Small intestine (tissue), 4 donors: Measurements from ENCODE around the gene DDX20. TPM values are rescaled to one million over a fixed set of nuclear protein-coding genes. Genes with fewer than 3 reads are reported as not detected.

Source experiments
- polyA plus RNA-seq, 4 donors: library from polyadenylated mRNA; stranded (reverse) in 3 of 4; unstranded in 1 of 4; fragments of 200-250 nt in 3 of 4; fragments of 120-200 nt in 1 of 4; gene quantifications; one replicate each; pipeline versions ENCODE4 v1.2.1 to v1.2.3, GENCODE V29; 2013
- donor health status: healthy with polysubstance abuse.
- donor health status: Bipolar disorder and iron deficiency.
- donor health status: healthy.

The DDX20 gene
- polyA plus RNA-seq, 4 donors = 3.0 to 12.5 (median 4.9) TPM

Other genes starting within 250 kb of the DDX20 start
- gene RAP1A, start 136.1 kb upstream of the DDX20 start, polyA plus RNA-seq = 100 to 1,000 TPM in 1 of 4 donors, 10 to 100 TPM in 3; 75.4 to 150 (median 92.7) TPM
- 1 to 10 TPM in 2 of 4 donors, under 1 TPM in 2; 0.22 to 4.4 (median 1.2) TPM for gene INKA2, start 16.5 kb upstream of the DDX20 start, polyA plus RNA-seq
- gene KCND3, start 233.8 kb downstream of the DDX20 start, polyA plus RNA-seq = 1 to 10 TPM in 1 of 4 donors, under 1 TPM in 2, not detected in 1; 0.27 to 1.8 (median 0.86) TPM